ENCODE results near the gene INSM1. TPM values are rescaled to one million over a fixed set of nuclear protein-coding genes. Genes with fewer than 3 reads are reported as not detected.
A peak's percentile ranks its signal among the peaks of the same experiment; 100 is the strongest.

INSM1 gene
- total RNA-seq, 2 experiments from 2014 or later, result 6.7 to 6.9 TPM

DNA sequence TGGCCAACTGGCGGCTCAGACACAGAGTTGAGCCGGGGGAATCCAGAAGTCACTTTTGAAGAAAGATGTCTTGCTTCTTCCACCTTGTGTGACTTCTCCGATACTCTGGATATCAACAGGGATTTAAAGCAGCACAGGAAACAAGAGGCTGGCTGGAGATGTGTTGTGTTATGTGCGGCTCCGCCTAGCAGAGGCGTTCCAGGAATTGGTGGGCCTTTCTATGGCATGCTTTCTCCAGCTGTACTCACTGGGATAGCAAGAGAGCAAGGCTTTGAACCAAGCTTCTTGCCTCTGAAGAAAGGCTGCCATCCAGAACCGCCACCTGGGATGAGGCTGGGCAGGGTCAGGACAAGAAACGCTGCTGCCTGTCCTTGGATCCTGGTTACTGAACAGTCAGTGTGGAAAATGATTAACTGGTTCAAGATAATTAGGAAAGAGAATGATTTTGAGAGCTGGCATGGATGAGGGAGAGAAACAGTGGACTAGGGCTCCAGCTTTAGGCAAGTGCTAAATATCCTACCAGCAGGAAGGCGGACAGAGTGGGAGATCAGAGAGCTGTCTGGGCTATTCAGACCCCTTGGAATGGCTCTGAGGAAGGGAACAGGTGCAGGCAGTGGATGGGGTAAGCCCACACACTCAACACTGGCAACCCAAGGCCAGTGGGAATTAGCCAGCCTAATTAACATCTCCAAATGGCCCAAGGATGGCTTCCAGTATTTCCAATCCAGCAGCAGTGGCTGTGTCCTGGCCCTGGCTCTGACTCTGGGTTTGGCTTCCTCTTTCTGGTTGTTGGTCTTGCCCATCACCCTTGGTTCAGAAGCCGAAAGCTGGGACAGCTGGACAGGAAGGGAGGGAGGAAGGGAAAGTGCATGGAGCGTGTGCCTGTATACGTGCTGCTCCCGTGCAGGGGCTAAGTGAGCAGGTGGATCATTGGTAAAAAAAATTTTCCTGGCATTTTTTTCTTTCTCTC lies 31.9 kb downstream of the INSM1 start:
- ChIA-PET POLR2A (no interaction called here), CTCF (no interaction called here)
- intact Hi-C loops (cut with micrococcal nuclease), result no loop called here
- Mint-ChIP-seq H3K9me3 (no peaks in the 10 kb centered on the region), H3K27me3 (no peaks in the 10 kb centered on the region), H3K27ac (no peak overlapping the region), H3K4me1 (ENCODE audit: low read depth) (no peaks in the 10 kb centered on the region), H3K36me3 (no peaks in the 10 kb centered on the region), H3K4me3 (no peak overlapping the region)
- no peak for DNase-seq

DNA sequence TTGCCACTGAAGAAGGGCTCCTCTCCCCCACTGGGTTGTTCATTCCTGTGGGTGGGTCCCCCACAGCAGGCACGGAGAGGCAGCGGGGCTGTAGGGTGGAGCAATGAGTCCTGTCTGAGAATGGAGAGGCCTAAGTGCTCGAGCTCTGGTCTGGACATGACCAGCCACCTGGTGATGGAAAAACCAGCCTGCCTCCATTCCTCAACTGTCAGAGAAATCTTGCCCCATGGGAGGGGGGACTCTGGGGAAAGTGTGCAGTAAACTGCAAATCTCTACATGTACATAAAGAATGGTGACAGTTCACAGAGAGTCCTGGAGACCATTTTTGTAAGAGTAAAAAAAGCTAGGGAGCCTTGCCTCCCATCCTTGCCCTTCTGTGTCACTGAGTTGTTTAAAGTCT lies 34.1 kb downstream of the INSM1 start:
- ChIA-PET POLR2A (interaction anchor here (0.5 kb wide), 1 partner anchor 84 kb away, joined by 4 read pairs; no protein-coding TSS in a partner anchor), CTCF (no interaction called here)
- Mint-ChIP-seq H3K9me3 (no peaks in the 10 kb centered on the region), H3K27me3 (no peaks in the 10 kb centered on the region), H3K36me3 (no peaks in the 10 kb centered on the region), H3K27ac (no peak overlapping the region), H3K4me3 (no peak overlapping the region), H3K4me1 (ENCODE audit: low read depth) (no peaks in the 10 kb centered on the region)
- intact Hi-C loops (cut with micrococcal nuclease), result no loop called here
- DNase-seq, result no peak

- ChIA-PET CTCF (no interaction called here), POLR2A (no interaction called here)
- no peaks in the 10 kb centered on the region for H3K36me3 Mint-ChIP-seq
- intact Hi-C loops (cut with micrococcal nuclease), result no loop called here
- H3K27ac Mint-ChIP-seq, result no peak overlapping the region
- no peaks in the 10 kb centered on the region for H3K27me3 Mint-ChIP-seq
- H3K4me3 Mint-ChIP-seq, result no peak overlapping the region
- no peak for DNase-seq
- no peaks in the 10 kb centered on the region for H3K9me3 Mint-ChIP-seq
- no peaks in the 10 kb centered on the region for H3K4me1 Mint-ChIP-seq (ENCODE audit: low read depth)
Observed at GRCh38 chr20:20404633-20405032, 36.7 kb downstream of the INSM1 start.

- Mint-ChIP-seq H3K27ac (no peak overlapping the region), H3K4me3 (no peak overlapping the region), H3K4me1 (ENCODE audit: low read depth) (peaks cover 3% of the 10 kb centered on the region), H3K36me3 (peaks cover 2% of the 10 kb centered on the region), H3K9me3 (no peaks in the 10 kb centered on the region), H3K27me3 (no peaks in the 10 kb centered on the region)
- intact Hi-C loops (cut with micrococcal nuclease), result no loop called here
- DNase-seq, result no peak
- POLR2A ChIA-PET, result no interaction called here
- CTCF ChIA-PET, result no interaction called here
Observed at GRCh38 chr20:20405623-20406022, 37.7 kb downstream of the INSM1 start.

DNA sequence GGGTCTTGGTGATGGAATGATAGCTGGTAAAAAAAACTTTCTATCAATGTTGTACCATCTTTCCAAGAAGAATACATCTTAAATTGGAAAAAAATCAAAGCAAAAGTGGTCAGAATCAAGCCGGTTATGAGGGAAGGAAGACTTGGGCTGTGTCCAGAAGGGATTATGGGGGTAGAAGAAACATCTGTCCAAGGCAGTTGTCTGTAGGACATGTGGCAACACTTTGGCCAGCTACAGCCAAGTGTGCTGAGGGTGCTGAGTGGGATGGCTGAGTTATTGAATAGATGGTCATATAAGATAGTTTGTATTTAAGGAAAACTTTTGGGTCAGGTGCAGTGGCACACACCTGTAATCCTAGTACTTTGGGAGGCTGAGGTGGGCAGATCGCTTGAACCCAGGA lies 38.4 kb downstream of the INSM1 start:
- ChIA-PET POLR2A (no interaction called here), CTCF (no interaction called here)
- H3K27ac Mint-ChIP-seq, result no peak overlapping the region
- peaks cover 6% of the 10 kb centered on the region for H3K36me3 Mint-ChIP-seq
- DNase-seq, result no peak
- H3K27me3 Mint-ChIP-seq, result no peaks in the 10 kb centered on the region
- intact Hi-C loops (cut with micrococcal nuclease), result no loop called here
- peaks cover 7% of the 10 kb centered on the region for H3K4me1 Mint-ChIP-seq (ENCODE audit: low read depth)
- H3K9me3 Mint-ChIP-seq, result no peaks in the 10 kb centered on the region
- H3K4me3 Mint-ChIP-seq, result no peak overlapping the region

DNA sequence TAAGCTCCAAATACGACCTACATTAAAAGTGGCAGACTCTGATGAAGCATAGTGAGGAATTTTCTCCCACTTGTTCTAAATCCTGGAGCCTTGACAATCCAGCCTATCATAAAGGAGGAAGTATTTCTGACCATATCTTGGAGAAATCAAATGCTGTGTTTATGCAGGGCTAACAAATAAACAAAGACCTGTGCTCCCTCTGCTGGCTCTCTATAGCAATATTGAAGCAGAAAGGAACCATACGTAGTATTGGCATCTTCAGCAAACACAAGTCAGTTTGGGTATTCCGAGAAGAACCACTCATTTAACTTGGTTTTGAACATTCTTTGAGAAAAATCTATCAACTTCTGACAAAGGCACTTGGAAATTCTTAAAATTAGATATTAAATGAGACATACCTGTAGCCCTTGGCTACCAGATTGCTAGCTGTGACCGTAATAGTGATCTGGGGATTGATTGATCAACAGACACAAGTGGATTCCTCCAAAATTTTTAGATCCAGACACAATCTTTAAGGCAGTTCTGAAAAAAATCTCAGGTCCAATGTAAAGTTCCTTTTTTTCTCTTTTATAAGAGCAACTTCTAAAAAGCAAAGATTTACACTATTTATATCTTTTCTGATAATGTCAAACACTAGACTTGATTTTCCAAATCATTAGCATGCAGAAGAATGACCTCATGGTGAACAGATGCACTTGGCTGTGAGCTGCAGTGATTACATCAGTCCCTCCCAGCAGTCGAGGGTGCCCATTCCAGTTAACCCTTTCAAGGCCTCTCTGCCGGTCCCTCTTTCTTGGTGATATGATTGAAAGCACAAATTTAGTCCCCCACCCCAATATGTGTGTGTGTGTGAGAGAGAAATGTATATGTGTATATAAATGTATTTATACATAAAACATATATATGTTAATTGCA lies 40.2 kb downstream of the INSM1 start:
- intact Hi-C loops (cut with micrococcal nuclease), result loop anchor here (2.0 kb wide), 1 partner anchor 47 kb away; no protein-coding TSS in a partner anchor
- ChIA-PET POLR2A (interaction anchor here (1.1 kb wide), 1 partner anchor 44 kb away, joined by 4 read pairs; no protein-coding TSS in a partner anchor), CTCF (interaction anchor here (1.5 kb wide), 1 partner anchor 11 kb away, joined by 3 read pairs; no protein-coding TSS in a partner anchor)
- H3K27ac Mint-ChIP-seq, result no peak overlapping the region
- H3K4me3 Mint-ChIP-seq, result no peak overlapping the region
- no peak for DNase-seq
- peaks cover 14% of the 10 kb centered on the region for H3K36me3 Mint-ChIP-seq
- peaks cover 25% of the 10 kb centered on the region for H3K4me1 Mint-ChIP-seq (ENCODE audit: low read depth)
- H3K9me3 Mint-ChIP-seq, result no peaks in the 10 kb centered on the region
- no peaks in the 10 kb centered on the region for H3K27me3 Mint-ChIP-seq

- CTCF ChIA-PET, result no interaction called here
- no peak overlapping the region for H3K27ac Mint-ChIP-seq
- DNase-seq, result no peak
- no peaks in the 10 kb centered on the region for H3K9me3 Mint-ChIP-seq
- no peak overlapping the region for H3K4me3 Mint-ChIP-seq
- peaks cover 14% of the 10 kb centered on the region for H3K36me3 Mint-ChIP-seq
- intact Hi-C loops (cut with micrococcal nuclease), result loop anchor here (2.0 kb wide), 1 partner anchor 49 kb away; no protein-coding TSS in a partner anchor
- no peaks in the 10 kb centered on the region for H3K27me3 Mint-ChIP-seq
- POLR2A ChIA-PET, result interaction anchor here (1.1 kb wide), 1 partner anchor 43 kb away, joined by 4 read pairs; no protein-coding TSS in a partner anchor
- peaks cover 36% of the 10 kb centered on the region for H3K4me1 Mint-ChIP-seq (ENCODE audit: low read depth)
Observed at GRCh38 chr20:20409331-20409730, 41.4 kb downstream of the INSM1 start.

- Mint-ChIP-seq H3K27ac (peak overlapping the region; percentile 89), H3K4me1 (ENCODE audit: low read depth) (peaks cover 48% of the 10 kb centered on the region), H3K9me3 (no peaks in the 10 kb centered on the region), H3K27me3 (no peaks in the 10 kb centered on the region), H3K4me3 (peak overlapping the region; percentile 58), H3K36me3 (peaks cover 14% of the 10 kb centered on the region)
- intact Hi-C loops (cut with micrococcal nuclease), result no loop called here
- CTCF ChIA-PET, result no interaction called here
- POLR2A ChIA-PET, result no interaction called here
- no peak for DNase-seq
Observed at GRCh38 chr20:20410678-20411077, 42.8 kb downstream of the INSM1 start.

GRCh38 chr20:20411402-20411801 lies 43.5 kb downstream of the INSM1 start:
- CTCF ChIA-PET, result interaction anchor here (1.0 to 1.5 kb wide), 2 partner anchors 42 to 80 kb away, joined by 3 to 4 read pairs; no protein-coding TSS in a partner anchor
- H3K4me1 Mint-ChIP-seq (ENCODE audit: low read depth), result peaks cover 55% of the 10 kb centered on the region
- peak overlapping the region; percentile 48 for H3K4me3 Mint-ChIP-seq
- intact Hi-C loops (cut with micrococcal nuclease), result no loop called here
- DNase-seq, result no peak
- POLR2A ChIA-PET, result interaction anchor here (1.0 to 1.6 kb wide), 3 partner anchors 41 to 86 kb away, joined by 3 to 7 read pairs (median 4); no protein-coding TSS in a partner anchor
- peak overlapping the region; percentile 89 for H3K27ac Mint-ChIP-seq
- no peaks in the 10 kb centered on the region for H3K9me3 Mint-ChIP-seq
- no peaks in the 10 kb centered on the region for H3K27me3 Mint-ChIP-seq
- peaks cover 14% of the 10 kb centered on the region for H3K36me3 Mint-ChIP-seq

GRCh38 chr20:20411836-20412235 lies 43.9 kb downstream of the INSM1 start:
- intact Hi-C loops (cut with micrococcal nuclease), result loop anchor here (1.0 to 2.0 kb wide), 4 partner anchors 41 to 157 kb away; no protein-coding TSS in a partner anchor
- Mint-ChIP-seq H3K4me3 (peak overlapping the region; percentile 48), H3K36me3 (peaks cover 14% of the 10 kb centered on the region), H3K4me1 (ENCODE audit: low read depth) (peaks cover 58% of the 10 kb centered on the region), H3K9me3 (no peaks in the 10 kb centered on the region), H3K27me3 (no peaks in the 10 kb centered on the region), H3K27ac (peak overlapping the region; percentile 89)
- ChIA-PET CTCF (interaction anchor here (1.0 to 1.6 kb wide), 4 partner anchors 41 to 82 kb away, joined by 3 to 4 read pairs (median 4); no protein-coding TSS in a partner anchor), POLR2A (interaction anchor here (1.0 to 1.6 kb wide), 3 partner anchors 41 to 86 kb away, joined by 3 to 7 read pairs (median 4); no protein-coding TSS in a partner anchor)
- no peak for DNase-seq

DNA sequence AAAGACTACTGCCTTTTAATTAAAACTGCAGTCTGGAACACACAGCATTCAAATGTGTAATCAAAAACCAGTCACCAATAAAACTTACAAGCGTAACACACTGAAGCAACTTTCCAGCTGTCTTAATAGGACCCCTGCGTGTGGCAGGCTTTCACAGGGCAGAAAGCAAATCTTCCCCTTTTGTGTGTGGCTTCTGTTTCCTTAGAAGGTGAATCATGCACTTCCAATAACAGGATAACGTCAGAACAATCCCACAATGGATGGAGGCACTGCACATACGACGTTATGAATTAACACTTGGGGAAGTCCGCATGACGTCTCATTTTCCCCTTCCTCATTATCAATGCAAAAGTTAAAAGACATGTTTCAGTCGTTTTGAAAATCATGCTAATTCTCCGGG lies 44.8 kb downstream of the INSM1 start:
- POLR2A ChIA-PET, result interaction anchor here (0.7 to 1.7 kb wide), 6 partner anchors 13 to 134 kb away, joined by 3 to 7 read pairs (median 5); no protein-coding TSS in a partner anchor
- peaks cover 64% of the 10 kb centered on the region for H3K4me1 Mint-ChIP-seq (ENCODE audit: low read depth)
- H3K27ac Mint-ChIP-seq, result peak overlapping the region; percentile 89
- peak; percentile 66 for DNase-seq
- intact Hi-C loops (cut with micrococcal nuclease), result loop anchor here (1.0 to 2.0 kb wide), 6 partner anchors 14 to 156 kb away; no protein-coding TSS in a partner anchor
- H3K27me3 Mint-ChIP-seq, result no peaks in the 10 kb centered on the region
- peaks cover 14% of the 10 kb centered on the region for H3K36me3 Mint-ChIP-seq
- peak overlapping the region; percentile 48 for H3K4me3 Mint-ChIP-seq
- CTCF ChIA-PET, result interaction anchor here (0.9 to 1.6 kb wide), 5 partner anchors 73 to 86 kb away, joined by 3 to 4 read pairs (median 3); no protein-coding TSS in a partner anchor
- no peaks in the 10 kb centered on the region for H3K9me3 Mint-ChIP-seq
